AG04449 (cell line): ENCODE results near the gene C10orf95.

Source experiments
- CTCF ChIA-PET: fragments of 350-600 bp; formaldehyde crosslinking; extraction: SDS; loops from one replicate; lab custom pipeline; 2021; ENCODE audit warnings: antibody characterized with exemption; lab: Yijun Ruan, JAX
- POLR2A ChIA-PET: fragments of 400-600, 350-600 bp; formaldehyde crosslinking; extraction: SDS; loops from one replicate; lab custom pipeline; 2020; ENCODE audit warnings: antibody characterized with exemption, inconsistent platforms; lab: Yijun Ruan, JAX
- DNase-seq: peaks from one replicate; pipeline ENCODE4 v3.0.0-alpha.2; 2010; ENCODE audit warnings: low read depth, low spot score
- H3K4me3 ChIP-seq: 2 replicates; pipeline ENCODE4 v1.5.1; 2011; ENCODE audit warnings: low read depth, mild to moderate bottlenecking, control low read depth, low read length
- CTCF ChIP-seq: IDR thresholded peaks from one replicate; pipeline ENCODE4 v1.5.1; 2011; ENCODE audit warnings: mild to moderate bottlenecking, moderate library complexity, low read length, control low read depth, inconsistent platforms; ENCODE audit not compliant: insufficient read depth; ENCODE audit errors: missing control alignments

Gene C10orf95

GRCh38 chr10:102467971-102468438 is 16.7 kb upstream of the C10orf95 start:
- ChIA-PET POLR2A (no interaction called here), CTCF (interaction anchor here (1.1 to 15.5 kb wide), 2 partner anchors 11 to 45 kb away, joined by 3 to 101 read pairs; no protein-coding TSS in a partner anchor)
- no peak for TF ChIP-seq CTCF
- no peak for DNase-seq
- no peak overlapping the region for H3K4me3 ChIP-seq

GRCh38 chr10:102467318-102467717 is 16.0 kb upstream of the C10orf95 start:
- CTCF ChIA-PET: interaction anchor here (15.5 kb wide), 1 partner anchor 12 kb away, joined by 101 read pairs; no protein-coding TSS in a partner anchor
- POLR2A ChIA-PET: no interaction called here
- H3K4me3 ChIP-seq: no peak overlapping the region
- no peak for TF ChIP-seq CTCF
- DNase-seq: no peak

- DNase-seq: no peak
- POLR2A ChIA-PET: interaction anchor here (0.7 kb wide), 1 partner anchor 8 kb away, joined by 3 read pairs; no protein-coding TSS in a partner anchor
- CTCF ChIA-PET: interaction anchor here (1.1 to 15.5 kb wide), 3 partner anchors 13 to 42 kb away, joined by 3 to 101 read pairs (median 7); no protein-coding TSS in a partner anchor
- H3K4me3 ChIP-seq: no peak overlapping the region
- no peak for TF ChIP-seq CTCF
These were observed 14.1 kb upstream of the C10orf95 start for GRCh38 chr10:102465466-102465865.

- H3K4me3 ChIP-seq: no peak overlapping the region
- TF ChIP-seq CTCF: no peak
- ChIA-PET POLR2A (no interaction called here), CTCF (interaction anchor here (1.1 to 15.5 kb wide), 3 partner anchors 15 to 295 kb away, joined by 3 to 101 read pairs (median 5); no protein-coding TSS in a partner anchor)
- DNase-seq: no peak
These were observed 12.6 kb upstream of the C10orf95 start for GRCh38 chr10:102463983-102464382.

GRCh38 chr10:102462512-102463054 is 11.2 kb upstream of the C10orf95 start:
- no peak for DNase-seq
- ChIA-PET POLR2A (interaction anchor here (0.5 to 0.8 kb wide), 3 partner anchors 10 to 35 kb away, joined by 3 read pairs; no protein-coding TSS in a partner anchor), CTCF (interaction anchor here (0.9 to 15.5 kb wide), 10 partner anchors 11 to 232 kb away, joined by 3 to 101 read pairs (median 4); partner anchors contain the start of genes C10orf95 and SUFU)

More at GRCh38 chr10:102462512-102463054, 11.2 kb upstream of the C10orf95 start:
- no peak for TF ChIP-seq CTCF
- no peak overlapping the region for H3K4me3 ChIP-seq
